Ovary (tissue), 9 donors: ENCODE measurements around the gene ABHD17C. TPM values are rescaled to one million over a fixed set of nuclear protein-coding genes. Genes with fewer than 3 reads are reported as not detected.

Source experiments
- DNase-seq, 5 donors: peaks; one replicate each; pipeline ENCODE4 v3.0.0-alpha.2; 2019 to 2020
- H3K27ac ChIP-seq, 2 donors: fragments of 200-600 bp; one replicate each; pipeline versions ENCODE4 v1.5.1 to v1.8.0; 2019 to 2022
- H3K27me3 ChIP-seq: fragments of 200-600 bp; one replicate; pipeline ENCODE4 v1.8.0; 2022
- H3K36me3 ChIP-seq: fragments of 200-600 bp; sonication (generic); one replicate; pipeline ENCODE4 v1.5.1; 2019
- H3K4me1 ChIP-seq: one replicate; pipeline ENCODE4 v1.8.1; 2013; ENCODE audit warnings: mild to moderate bottlenecking, moderate library complexity; ENCODE audit not compliant: insufficient read depth
- H3K4me3 ChIP-seq: fragments of 200-600 bp; sonication (generic); one replicate; pipeline ENCODE4 v1.5.1; 2017
- H3K9me3 ChIP-seq, 2 donors: fragments of 200-600 bp in 1 of 2; sonication (generic) in 1 of 2; one replicate each; pipeline versions ENCODE4 v1.5.1 to v1.8.1; 2013 to 2019; ENCODE audit warnings: mild to moderate bottlenecking in 1 of 2, moderate library complexity in 1 of 2
- EP300 ChIP-seq: sonication (generic); formaldehyde crosslinking; IDR thresholded peaks from one replicate; pipeline ENCODE4 v1.6.1; 2017; ENCODE audit warnings: antibody characterized with exemption
- POLR2A ChIP-seq: fragments of 450-650 bp; IDR thresholded peaks from one replicate; pipeline ENCODE4 v1.6.1; 2017; ENCODE audit warnings: antibody characterized with exemption, mild to moderate bottlenecking, moderate library complexity
- WGBS, 3 donors: extraction: QIAGEN DNeasy Blood & Tissue Kit in 1 of 3; methylation state at CpG; one replicate each; pipeline versions ENCODE4 v1.1.5 to v1.1.7; 2013 to 2017; 5-methylcytosine and 5-hydroxymethylcytosine counted together
- intact Hi-C, 4 donors: fragments of 100-400 bp; cut with DNase I; formaldehyde crosslinking; loops; one replicate each; pipeline versions ENCODE4 v1.11.0 to v1.15.1; 2022 to 2023
- polyA plus RNA-seq, 2 donors: library from polyadenylated mRNA; stranded (reverse); fragments of 200-250 nt in 1 of 2; fragments of 350-450 nt in 1 of 2; fragmentation: Illumina TruSeq in 1 of 2; extraction: RNeasy Lipid Tissue Mini Kit (QIAGEN cat#74804) in 1 of 2; gene quantifications; one replicate each; pipeline ENCODE4 v1.2.3, GENCODE V29; 2013 to 2014
- total RNA-seq, 7 donors: library from RNA; depleted of rRNA in 2 of 7; stranded (reverse); fragments of >200 nt in 2 of 7; fragmentation: NEBNext Ultra II Directional in 3 of 7; extraction: Animal tissue kit (Norgen Biotek cat#: 25700) in 3 of 7; gene quantifications; one replicate each; pipeline versions ENCODE4 v1.1.0 to v1.2.4, GENCODE V29; 2016 to 2023
- TF ChIP-seq, protein P1 (sequence below), 3 donors: fragments of 450-650 bp in 2 of 3; fragments of 200-600 bp in 1 of 3; IDR thresholded peaks; one replicate each; pipeline versions ENCODE4 v1.5.1 to v1.8.0; 2016 to 2022; ENCODE audit warnings: antibody characterized with exemption in 3 of 3, mild to moderate bottlenecking in 1 of 3
- donor health status: DM: no; HTN: no; CAD: no; lungs with moderate emphysema.
- donor health status: DM: no; HTN: no; CAD: no.
- donor health status: Bipolar disorder and iron deficiency.
- donor health status: DM: yes; HTN: yes; CAD: no.
- donor health status: DM: no; HTN: no; CAD: no.
- donor health status: DM: yes; HTN: yes; CAD: no.

The ABHD17C gene
- total and polyA plus RNA-seq, 9 donors: 1.2 to 5.6 (median 3.6) TPM

GRCh38 chr15:80798911-80799310, 103.8 kb downstream of the ABHD17C start:
- DNase-seq: no peak
- no peaks in the 10 kb centered on the region for H3K4me1 ChIP-seq
- H3K9me3 ChIP-seq: no peaks in the 10 kb centered on the region
- 84 to 92% (median 88%) methylated on average over 3 of the region's 3 CpGs for WGBS, 3 donors
- no peak overlapping the region for H3K4me3 ChIP-seq
- intact Hi-C loops: no loop called here
- TF ChIP-seq EP300 (no peak), POLR2A (no peak)
- TF ChIP-seq, protein P1, sequence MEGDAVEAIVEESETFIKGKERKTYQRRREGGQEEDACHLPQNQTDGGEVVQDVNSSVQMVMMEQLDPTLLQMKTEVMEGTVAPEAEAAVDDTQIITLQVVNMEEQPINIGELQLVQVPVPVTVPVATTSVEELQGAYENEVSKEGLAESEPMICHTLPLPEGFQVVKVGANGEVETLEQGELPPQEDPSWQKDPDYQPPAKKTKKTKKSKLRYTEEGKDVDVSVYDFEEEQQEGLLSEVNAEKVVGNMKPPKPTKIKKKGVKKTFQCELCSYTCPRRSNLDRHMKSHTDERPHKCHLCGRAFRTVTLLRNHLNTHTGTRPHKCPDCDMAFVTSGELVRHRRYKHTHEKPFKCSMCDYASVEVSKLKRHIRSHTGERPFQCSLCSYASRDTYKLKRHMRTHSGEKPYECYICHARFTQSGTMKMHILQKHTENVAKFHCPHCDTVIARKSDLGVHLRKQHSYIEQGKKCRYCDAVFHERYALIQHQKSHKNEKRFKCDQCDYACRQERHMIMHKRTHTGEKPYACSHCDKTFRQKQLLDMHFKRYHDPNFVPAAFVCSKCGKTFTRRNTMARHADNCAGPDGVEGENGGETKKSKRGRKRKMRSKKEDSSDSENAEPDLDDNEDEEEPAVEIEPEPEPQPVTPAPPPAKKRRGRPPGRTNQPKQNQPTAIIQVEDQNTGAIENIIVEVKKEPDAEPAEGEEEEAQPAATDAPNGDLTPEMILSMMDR (IDR thresholded peaks at IDR 0.05): no peak
- no peak overlapping the region for H3K27ac ChIP-seq
- H3K36me3 ChIP-seq: no peaks in the 10 kb centered on the region
- no peaks in the 10 kb centered on the region for H3K27me3 ChIP-seq

DNA sequence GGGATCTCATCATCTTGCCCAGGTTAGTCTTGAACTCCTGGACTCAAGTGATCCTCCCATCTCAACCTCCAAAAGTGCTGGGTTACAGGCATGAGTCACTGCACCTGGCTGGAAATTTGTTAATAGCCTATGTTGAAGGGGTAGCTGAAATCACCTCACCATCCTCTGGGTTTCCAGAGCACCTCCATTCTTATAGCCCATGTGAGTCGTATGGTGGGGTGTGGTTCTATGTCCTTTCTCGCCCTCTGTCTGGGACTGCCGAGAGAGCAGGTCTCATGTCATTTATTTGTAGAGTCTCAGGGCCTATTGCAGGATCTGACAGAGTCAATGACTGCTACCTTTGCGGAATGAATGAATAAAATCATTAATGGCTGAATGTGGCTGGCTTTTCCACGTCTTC, 105.0 kb downstream of the ABHD17C start:
- WGBS, 3 donors: 86 to 89% (median 88%) methylated on average over 5 of the region's 5 CpGs

GRCh38 chr15:80801891-80802680, 107.0 kb downstream of the ABHD17C start:
- intact Hi-C loops: no loop called here
- TF ChIP-seq, protein P1 (IDR thresholded peaks at IDR 0.05): no peak
- Histone ChIP-seq H3K4me3 (no peak overlapping the region), H3K36me3 (no peaks in the 10 kb centered on the region), H3K4me1 (no peaks in the 10 kb centered on the region), H3K27ac (no peak overlapping the region), H3K27me3 (no peaks in the 10 kb centered on the region), H3K9me3 (no peaks in the 10 kb centered on the region)
- no peak for DNase-seq
- WGBS, 3 donors: 67 to 83% (median 69%) methylated on average over 9 to 10 of the region's 10 CpGs

More for the DNA sequence above, 105.0 kb downstream of the ABHD17C start:
- Histone ChIP-seq H3K27me3 (no peaks in the 10 kb centered on the region), H3K36me3 (no peaks in the 10 kb centered on the region), H3K4me3 (no peak overlapping the region), H3K27ac (no peak overlapping the region), H3K4me1 (no peaks in the 10 kb centered on the region), H3K9me3 (no peaks in the 10 kb centered on the region)
- TF ChIP-seq, protein P1 (IDR thresholded peaks at IDR 0.05): no peak
- no peak for TF ChIP-seq POLR2A
- TF ChIP-seq EP300: no peak
- no peak for DNase-seq
- intact Hi-C loops: no loop called here

DNA sequence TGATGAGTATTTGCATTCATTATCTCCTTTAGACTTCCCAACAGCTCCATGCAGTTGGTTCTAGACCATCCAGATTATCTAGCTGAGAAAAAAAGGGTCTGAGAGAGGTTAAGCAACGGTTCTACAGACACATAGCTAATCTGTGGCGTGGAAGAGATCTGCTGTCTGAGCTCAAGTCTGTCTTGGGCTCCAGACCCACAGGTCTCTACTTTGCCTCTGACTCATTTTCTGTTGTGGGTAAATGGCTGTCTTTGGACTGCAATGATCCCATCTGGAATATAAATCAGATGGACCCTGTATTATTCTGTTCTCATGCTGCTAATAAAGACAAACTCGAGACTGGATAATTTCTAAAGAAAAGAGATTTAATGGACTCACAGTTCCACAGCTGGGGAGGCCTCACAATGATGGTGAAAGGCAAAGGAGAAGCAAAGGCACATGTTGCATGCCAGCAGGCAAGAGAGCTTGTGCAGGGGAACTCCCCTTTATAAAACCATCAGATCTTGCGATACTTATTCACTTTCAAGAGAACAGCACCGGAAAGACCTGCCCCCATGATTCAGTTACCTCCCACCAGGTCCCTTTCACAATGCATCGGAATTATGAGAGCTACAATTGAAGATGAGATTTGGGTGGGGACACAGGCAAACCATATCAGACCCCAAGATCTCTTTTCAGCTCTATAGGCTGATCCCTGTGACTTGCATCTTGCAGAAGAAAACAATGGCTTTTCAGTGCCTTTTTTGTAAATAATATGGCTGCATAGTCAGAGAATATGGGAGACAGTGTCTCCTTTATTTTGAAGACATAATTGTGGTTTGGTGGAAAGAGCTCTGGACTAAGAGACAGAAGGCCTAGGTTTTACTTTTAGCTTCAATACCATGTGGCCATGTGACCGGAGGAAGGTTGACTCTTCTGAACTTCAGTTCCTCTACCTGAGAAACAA, 108.7 kb downstream of the ABHD17C start:
- no peak overlapping the region for H3K4me3 ChIP-seq
- intact Hi-C loops: no loop called here
- no peaks in the 10 kb centered on the region for H3K4me1 ChIP-seq
- TF ChIP-seq, protein P1 (IDR thresholded peaks at IDR 0.05): no peak
- TF ChIP-seq POLR2A (no peak), EP300 (no peak)
- H3K27ac ChIP-seq: no peak overlapping the region
- no peaks in the 10 kb centered on the region for H3K9me3 ChIP-seq
- no peaks in the 10 kb centered on the region for H3K36me3 ChIP-seq
- 95 to 96% (median 96%) methylated on average over 7 of the region's 7 CpGs for WGBS, 3 donors
- H3K27me3 ChIP-seq: no peaks in the 10 kb centered on the region
- no peak for DNase-seq
